Hepatic stellate cell (primary cell): Measurements from ENCODE around the gene ELAVL1.
"Not testable (repeated sequence)": the region's sequence is repeated elsewhere in the genome, so short reads cannot be mapped to it uniquely, and the experiment has no call there.

Experiments
- DNase-seq: peaks from one replicate; pipeline ENCODE4 v3.0.0; 2011; ENCODE audit warnings: low spot score

Gene ELAVL1

GRCh38 chr19:7968796-7969554, 36.5 kb downstream of the ELAVL1 start:
- DNase-seq, result no peak

- no peak for DNase-seq
These were observed 37.2 kb downstream of the ELAVL1 start for GRCh38 chr19:7968008-7968795.

GRCh38 chr19:7965921-7966665, 39.3 kb downstream of the ELAVL1 start:
- DNase-seq, result no peak

- no peak for DNase-seq
These were observed 40.1 kb downstream of the ELAVL1 start for GRCh38 chr19:7965259-7965841.

- no peak for DNase-seq
These were observed 41.9 kb downstream of the ELAVL1 start for GRCh38 chr19:7963566-7963965.

- DNase-seq, result no peak
These were observed 42.7 kb downstream of the ELAVL1 start for GRCh38 chr19:7962644-7963268.

GRCh38 chr19:7961920-7962626, 43.4 kb downstream of the ELAVL1 start:
- no peak for DNase-seq

GRCh38 chr19:7961082-7961481, 44.4 kb downstream of the ELAVL1 start:
- DNase-seq, result not testable (repeated sequence)

- no peak for DNase-seq
These were observed 46.2 kb downstream of the ELAVL1 start for GRCh38 chr19:7959211-7959610.

- no peak for DNase-seq
These were observed 49.7 kb downstream of the ELAVL1 start for GRCh38 chr19:7955696-7956095.

GRCh38 chr19:7953576-7953975, 51.9 kb downstream of the ELAVL1 start:
- DNase-seq, result no peak

- DNase-seq, result peak; percentile 22
These were observed 52.4 kb downstream of the ELAVL1 start for GRCh38 chr19:7953060-7953459.

GRCh38 chr19:7947939-7948338, 57.5 kb downstream of the ELAVL1 start:
- no peak for DNase-seq

- peak; percentile 88 for DNase-seq
These were observed 61.2 kb downstream of the ELAVL1 start for GRCh38 chr19:7944177-7944761.

- peak; percentile 99 for DNase-seq
These were observed 61.8 kb downstream of the ELAVL1 start, which contains the start of gene TIMM44 for GRCh38 chr19:7943444-7944176. TSS of gene TIMM44 (minus strand) at chr19:7943666. CDS start at chr19:7943651, 15 bp downstream.

GRCh38 chr19:7942981-7943443, 62.4 kb downstream of the ELAVL1 start:
- no peak for DNase-seq

GRCh38 chr19:7941895-7942596, 63.4 kb downstream of the ELAVL1 start:
- DNase-seq, result no peak

GRCh38 chr19:7940841-7941240, 64.6 kb downstream of the ELAVL1 start:
- DNase-seq, result no peak

GRCh38 chr19:7934766-7935165, 70.7 kb downstream of the ELAVL1 start:
- no peak for DNase-seq
